Measurements from ENCODE around the gene NCKAP5L. TPM values are rescaled to one million over a fixed set of nuclear protein-coding genes. Genes with fewer than 3 reads are reported as not detected.

Gene NCKAP5L
- total and polyA plus RNA-seq, 9 of the 15 experiments (the other 6 are each of a cell fraction or from before 2014, with no cell fraction given): 0.01 to 14.4 (median 3.7) TPM

- Histone ChIP-seq H3K79me2 (ENCODE audit: control insufficient read depth, insufficient read depth, low read length) (no peaks in the 10 kb centered on the region), H3K27ac (ENCODE audit: extremely low read depth, low read depth, low read length) (no peak overlapping the region), H3K9ac (ENCODE audit: insufficient read depth in 1 of 2, low read depth in 2 of 2, low read length in 2 of 2) (no peak overlapping the region), H3K36me3 (ENCODE audit: control insufficient read depth, insufficient read depth, low read length) (peaks cover 29% of the 10 kb centered on the region; the same call in 2 of the 3 replicates), H3K4me2 (ENCODE audit: insufficient read depth, low read length) (no peak overlapping the region), H3K27me3 (ENCODE audit: control insufficient read depth in 2 of 2, insufficient read depth in 2 of 2, low read length in 2 of 2) (no peaks in the 10 kb centered on the region), H3K4me3 (no peak overlapping the region), H3K9me1 (ENCODE audit: control insufficient read depth, insufficient read depth, low read length) (no peaks in the 10 kb centered on the region), H4K20me1 (replicated peaks; ENCODE audit: control insufficient read depth, insufficient read depth, low read length) (peaks cover 5% of the 10 kb centered on the region; the same call in 1 of the 2 replicates), H3K4me1 (replicated peaks in 1 of 2; ENCODE audit: control insufficient read depth in 2 of 2, insufficient read depth in 2 of 2, low read length in 2 of 2) (peaks cover 0 to 17% of the 10 kb centered on the region in 2 experiments; a peak in 2 of 5 replicates), H2AFZ (ENCODE audit: low read depth, low read length) (no peak overlapping the region), H3K9me3 (replicated peaks; ENCODE audit: control insufficient read depth, insufficient read depth, low read depth, low read length) (no peaks in the 10 kb centered on the region)
- ChIA-PET POLR2A (interaction anchor here (1.4 to 1.7 kb wide), 2 partner anchors 12 to 39 kb away, joined by 5 read pairs; no protein-coding TSS in a partner anchor), CTCF (ENCODE audit: low intra/inter-chr PET ratio) (no interaction called here)
- no peak for FAIRE-seq
- in situ Hi-C loops (cut with MboI) (no loop called here), intact Hi-C loops (cut with micrococcal nuclease) (no loop called here)
- 49% methylated on average over 4 of the region's 5 CpGs for WGBS (ENCODE audit: insufficient coverage, low coverage, missing lambda C conversion rate)
- DNase-seq (ENCODE audit: extremely low read depth in 1 of 4, low spot score in 3 of 4): no peak
- no TSS peak for BruUV-seq (replicated peaks)
- TF ChIP-seq MYC (IDR thresholded peaks at IDR 0.05; ENCODE audit: low read depth, low read length): no peak
- no peak for TF ChIP-seq MYC (CRISPR knock-in tag; IDR thresholded peaks at IDR 0.05; ENCODE audit: borderline replicate concordance, low read depth)
- TF ChIP-seq CBX2 (IDR thresholded peaks at IDR 0.05; ENCODE audit: insufficient read depth, low read length, poor library complexity, severe bottlenecking): no peak
- no peak for TF ChIP-seq FOXM1 (IDR thresholded peaks at IDR 0.05; ENCODE audit: low read depth)
- TF ChIP-seq FOXM1 (CRISPR knock-in tag; IDR thresholded peaks at IDR 0.05; ENCODE audit: low read depth): no peak
- no peak for TF ChIP-seq HDAC6 (IDR thresholded peaks at IDR 0.05; ENCODE audit: low read depth, low read length)
- TF ChIP-seq CBFA2T2 (conservative IDR thresholded peaks at IDR 0.05): no peak
- TF ChIP-seq ZNF311 (CRISPR knock-in tag; IDR thresholded peaks at IDR 0.05): no peak
- TF ChIP-seq ZZZ3 (IDR thresholded peaks at IDR 0.05): no peak
- TF ChIP-seq HMGXB4 (CRISPR knock-in tag; IDR thresholded peaks at IDR 0.05): no peak
- TF ChIP-seq PTBP1 (IDR thresholded peaks at IDR 0.05; ENCODE audit: low read depth, low read length): no peak
- TF ChIP-seq EGR1 (conservative IDR thresholded peaks at IDR 0.05): no peak
- no peak for ATAC-seq
These were observed 22.8 kb downstream of the NCKAP5L start for GRCh38 chr12:49805409-49805808.

Data from K562 (cell line).